Measurements from ENCODE around the gene KCNG4. TPM values are rescaled to one million over a fixed set of nuclear protein-coding genes. Genes with fewer than 3 reads are reported as not detected.

Gene KCNG4
- polyA plus RNA-seq (2013, experiment 1 of 2; ENCODE audit: insufficient read length): not detected
- not detected for polyA plus RNA-seq (2013, experiment 2 of 2; ENCODE audit: insufficient read length)

DNA sequence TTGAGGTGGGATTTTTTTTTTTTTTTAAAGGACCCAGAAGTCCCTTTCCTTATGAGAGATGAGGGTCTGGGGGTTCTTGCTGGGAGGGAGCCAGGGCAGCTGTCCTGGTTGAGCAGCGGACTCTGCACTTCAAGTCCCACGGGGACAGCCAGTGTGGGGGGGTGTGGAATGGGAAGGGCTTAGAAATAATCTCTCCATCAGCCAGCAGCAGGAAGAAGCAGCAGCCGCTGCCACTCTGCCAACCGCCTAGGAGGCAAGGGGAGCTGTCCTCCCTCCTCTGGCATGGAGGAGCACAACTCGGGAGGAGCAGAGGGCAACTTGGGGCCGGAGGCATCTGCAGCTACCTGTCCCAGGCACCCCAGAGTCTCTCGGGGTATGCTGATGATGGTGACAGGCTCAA is at the start of gene KCNG4:
Gene KCNG4 (minus strand): TSS at position 104 of the 400 bp plus-strand sequence. CDS start 2,527 bp downstream, outside the sequence.
- DNase-seq: no peak

- no peak for DNase-seq
These were observed 49.1 kb upstream of the KCNG4 start for GRCh38 chr16:84288902-84289301.

GRCh38 chr16:84286578-84287240 is 46.9 kb upstream of the KCNG4 start:
- peak; percentile 78 for DNase-seq

GRCh38 chr16:84284154-84284722 is 44.4 kb upstream of the KCNG4 start:
- DNase-seq: peak; percentile 36

DNA sequence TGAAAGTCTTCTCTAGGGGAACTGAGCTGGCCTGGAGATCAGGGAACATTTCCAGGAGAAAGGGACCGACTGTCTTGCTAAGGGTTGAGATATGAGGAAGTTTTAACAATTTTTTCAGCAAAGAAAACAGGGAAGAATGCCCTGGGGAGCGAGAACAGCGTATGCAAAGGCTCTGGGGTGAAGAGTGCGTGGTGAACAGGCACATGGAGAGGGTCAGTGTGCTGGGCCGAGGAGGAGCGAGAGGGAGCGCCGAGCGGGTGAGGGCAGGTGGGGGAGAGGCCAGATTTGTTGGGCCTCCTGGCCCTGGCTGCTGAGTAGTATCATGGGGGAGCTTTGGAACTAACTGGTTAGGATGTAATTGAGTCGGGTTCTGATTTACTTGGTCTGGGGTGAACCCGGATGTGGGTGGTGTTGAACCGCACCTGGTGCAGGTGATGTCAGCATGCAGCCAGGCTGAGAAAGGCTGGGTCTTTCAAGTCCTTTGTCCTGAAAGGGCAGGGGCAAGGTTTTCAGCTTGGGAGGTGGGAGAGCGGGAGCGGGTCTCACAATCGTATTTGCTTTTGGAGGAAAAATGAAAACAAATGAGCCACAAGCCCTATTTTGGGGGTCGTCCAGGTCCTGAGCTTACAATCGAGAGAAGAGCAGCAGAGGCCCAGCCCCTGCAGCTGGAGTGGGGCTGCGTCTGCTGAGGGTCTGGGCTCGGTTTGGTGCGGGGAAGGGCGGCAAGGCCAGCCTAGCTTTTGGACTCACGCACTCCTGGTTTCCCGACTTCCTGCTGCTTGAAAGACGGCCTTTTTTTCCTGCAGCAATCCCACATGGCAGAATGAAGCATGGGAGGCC is 43.7 kb upstream of the KCNG4 start:
- DNase-seq: no peak

DNA sequence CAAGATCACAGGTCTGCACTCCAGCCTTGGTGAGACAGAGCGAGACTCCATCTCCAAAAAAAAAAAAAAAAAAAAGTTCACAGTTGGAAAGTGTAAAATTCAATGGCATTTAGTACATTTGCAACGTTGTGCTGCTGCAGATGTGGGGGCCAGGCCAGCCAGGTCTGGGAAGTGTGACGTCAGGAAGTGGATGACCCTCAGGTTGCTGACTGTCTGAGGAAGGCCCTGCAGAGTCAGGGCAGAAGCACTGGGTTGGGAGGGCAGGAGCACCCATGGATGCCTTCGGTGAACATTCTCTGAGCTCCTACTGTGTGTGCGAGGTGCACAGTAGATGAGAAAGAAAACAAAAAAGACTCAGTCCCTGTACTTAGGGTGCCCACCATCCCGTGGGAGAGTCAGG is 42.7 kb upstream of the KCNG4 start:
- DNase-seq: no peak

DNA sequence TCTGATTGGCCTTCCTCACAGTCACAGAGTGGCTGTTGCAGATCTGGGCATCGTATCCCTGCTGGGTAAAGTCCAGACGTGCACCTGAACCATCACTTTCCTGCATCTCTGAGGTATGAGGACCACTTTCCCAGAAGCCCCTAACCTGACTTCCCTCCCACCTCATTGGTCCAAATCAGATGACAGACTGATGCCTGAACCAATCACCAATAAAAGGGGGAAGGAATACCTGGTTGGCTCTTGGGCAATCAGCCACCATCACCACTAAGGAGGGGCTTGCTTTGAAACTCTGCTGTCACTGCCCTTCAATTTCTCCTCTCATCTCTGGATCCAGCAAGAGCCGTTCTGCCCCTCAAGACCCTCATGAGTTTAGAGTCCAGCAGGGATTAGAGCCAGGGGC is 41.3 kb upstream of the KCNG4 start:
- peak; percentile 44 for DNase-seq

DNA sequence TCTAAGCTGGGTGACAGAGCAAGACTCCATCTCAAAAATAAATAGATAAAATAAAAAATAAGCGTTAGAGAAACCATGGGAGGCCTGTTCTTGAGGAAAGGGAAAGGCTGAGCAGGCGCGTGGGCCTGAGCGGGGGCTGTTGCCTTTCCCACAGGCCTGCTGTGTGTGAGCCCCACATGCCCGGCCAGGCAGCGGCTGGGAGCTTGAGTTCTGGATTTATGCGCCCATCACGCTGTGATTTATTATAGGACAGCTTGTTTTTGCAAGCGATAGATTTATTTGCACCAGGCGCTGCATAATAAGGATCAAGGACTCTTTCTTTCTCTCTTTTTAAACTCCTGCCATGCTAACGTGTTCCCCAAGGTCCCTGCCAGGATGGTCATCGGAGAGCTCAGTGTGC is 40.1 kb upstream of the KCNG4 start:
- DNase-seq: no peak

DNA sequence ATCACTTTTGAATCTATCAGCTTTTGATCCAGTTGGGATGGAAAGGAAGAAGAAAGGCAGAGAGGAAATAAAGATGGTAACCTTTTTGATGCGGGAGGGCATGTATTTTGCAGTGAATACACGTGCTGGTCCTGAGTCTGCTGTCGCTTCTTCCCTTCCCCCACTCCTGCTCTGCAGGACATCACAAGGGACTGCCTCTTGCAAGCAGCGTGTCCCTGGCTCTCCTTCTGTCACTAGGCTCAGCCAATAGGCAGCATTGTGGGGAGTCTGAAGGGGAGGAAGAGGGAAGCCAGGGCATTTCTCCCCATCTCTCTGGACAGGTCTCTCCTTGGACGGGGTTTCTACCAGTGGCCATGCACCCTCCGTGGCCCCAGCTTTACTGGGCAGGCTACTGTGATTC is 39.2 kb upstream of the KCNG4 start:
- DNase-seq: no peak

DNA sequence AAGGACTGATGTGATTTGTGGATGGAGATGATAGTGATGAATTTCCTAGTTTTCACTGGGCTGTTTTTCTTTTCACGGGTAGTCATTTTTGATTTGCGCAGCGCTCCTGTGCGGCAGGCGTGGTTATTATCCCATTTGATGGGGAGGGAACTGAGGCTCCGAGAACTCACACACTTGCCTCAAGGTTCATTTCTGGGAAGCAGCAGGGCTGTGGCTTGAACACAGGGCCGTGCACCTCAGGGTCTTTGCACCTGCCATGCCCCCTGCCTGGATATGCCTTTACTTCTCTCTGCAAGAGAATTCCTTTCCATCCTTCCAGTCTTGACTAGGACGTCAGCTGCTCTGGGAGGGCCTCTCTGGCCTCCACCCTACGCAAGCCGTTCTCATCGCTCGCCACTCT is 38.5 kb upstream of the KCNG4 start:
- DNase-seq: no peak

GRCh38 chr16:84277244-84277823 is 37.5 kb upstream of the KCNG4 start:
- peak; percentile 61 for DNase-seq

DNA sequence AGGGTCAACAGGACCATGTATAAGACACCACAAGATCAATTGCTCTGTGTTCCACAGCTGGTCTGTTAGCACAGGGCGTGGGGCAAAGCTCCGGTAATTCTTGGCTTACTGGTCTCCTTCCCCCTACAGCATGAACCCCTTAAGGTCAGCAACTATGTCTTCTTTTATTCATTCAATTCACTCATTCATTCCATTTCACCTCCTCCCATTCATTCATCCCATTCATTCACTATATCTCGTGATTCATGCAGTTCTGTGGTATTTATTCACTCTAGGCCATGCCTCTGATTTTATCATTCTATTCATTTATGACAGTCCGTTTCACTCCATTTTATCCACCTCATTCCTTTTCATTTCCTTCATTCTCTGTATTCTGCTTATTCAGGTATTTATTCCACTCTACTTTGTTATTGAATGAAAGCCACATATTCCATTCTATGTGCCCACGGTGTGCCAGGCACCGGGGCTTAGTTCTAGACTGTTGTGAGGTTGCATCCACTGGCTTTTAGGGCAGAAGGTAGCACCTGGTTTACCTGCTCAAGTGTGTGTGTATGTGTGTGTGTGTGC is 35.9 kb upstream of the KCNG4 start:
- no peak for DNase-seq

- DNase-seq: no peak
These were observed 34.7 kb upstream of the KCNG4 start for GRCh38 chr16:84274515-84274914.

- DNase-seq: no peak
These were observed 33.0 kb upstream of the KCNG4 start for GRCh38 chr16:84272740-84273320.

DNA sequence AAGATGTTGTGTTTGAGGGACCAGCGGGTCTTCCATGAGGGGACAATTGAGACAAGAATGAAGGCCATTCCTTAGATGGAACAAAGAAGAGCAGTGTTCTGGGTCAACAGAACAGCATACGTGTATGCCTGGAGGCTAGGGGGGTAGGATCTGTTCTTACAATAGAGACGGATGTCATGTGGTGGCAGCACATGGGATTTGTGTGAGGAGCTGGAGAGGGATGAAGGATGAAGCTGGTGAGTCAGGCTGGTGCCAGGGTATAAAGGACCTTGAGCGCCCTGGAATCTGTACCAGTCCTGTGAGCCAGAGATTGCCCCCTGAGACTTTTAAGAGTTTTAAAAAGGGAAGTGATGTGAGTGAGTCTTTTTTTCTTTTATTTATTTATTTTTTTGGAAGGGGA is 32.1 kb upstream of the KCNG4 start:
- no peak for DNase-seq

GRCh38 chr16:84271037-84271436 is 31.2 kb upstream of the KCNG4 start:
- DNase-seq: no peak

DNA sequence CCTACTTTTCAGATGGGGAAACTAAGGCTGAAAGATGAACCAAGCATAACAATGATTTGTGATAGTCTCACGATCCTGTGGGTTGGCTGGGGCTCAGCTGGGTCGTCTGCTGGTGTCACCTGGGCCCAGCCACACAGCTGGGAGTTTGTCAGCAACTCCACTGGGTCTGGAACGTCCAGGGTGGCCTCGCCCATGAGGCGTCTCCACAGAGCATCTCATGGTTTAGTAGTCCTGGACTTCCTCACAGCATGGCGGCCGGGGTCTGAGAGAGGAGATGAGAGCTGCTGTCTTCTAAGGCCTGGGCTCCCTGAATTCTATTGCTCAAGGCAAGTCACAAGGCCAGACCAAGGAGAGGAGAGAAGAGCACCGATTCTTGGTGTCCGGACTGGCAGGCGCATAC is 30.7 kb upstream of the KCNG4 start:
- no peak for DNase-seq

- DNase-seq: no peak
These were observed 30.3 kb upstream of the KCNG4 start for GRCh38 chr16:84270071-84270470.

- DNase-seq: no peak
These were observed 28.7 kb upstream of the KCNG4 start for GRCh38 chr16:84268291-84269040.

- no peak for DNase-seq
These were observed 27.6 kb upstream of the KCNG4 start for GRCh38 chr16:84267380-84267779.

DNA sequence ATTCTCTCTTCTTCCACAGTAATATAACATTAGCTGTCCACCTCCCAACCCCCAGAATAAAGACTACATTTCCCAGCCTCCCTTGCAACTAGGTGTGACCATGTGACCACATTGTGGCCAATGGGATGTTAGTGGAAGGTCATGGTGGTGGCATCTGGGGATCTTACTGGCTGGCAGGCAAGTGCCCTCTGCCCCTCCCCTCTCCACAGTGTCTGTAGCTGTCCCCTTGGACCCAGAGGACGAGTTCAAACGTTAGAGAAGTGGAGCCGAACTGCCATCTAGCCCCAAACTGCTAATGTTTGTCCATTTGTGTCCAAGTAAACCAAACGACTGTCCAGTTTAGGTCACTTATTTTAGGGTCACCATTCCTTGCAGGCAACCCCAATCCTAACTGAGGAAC is 26.6 kb upstream of the KCNG4 start:
- DNase-seq: peak; percentile 60

DNA sequence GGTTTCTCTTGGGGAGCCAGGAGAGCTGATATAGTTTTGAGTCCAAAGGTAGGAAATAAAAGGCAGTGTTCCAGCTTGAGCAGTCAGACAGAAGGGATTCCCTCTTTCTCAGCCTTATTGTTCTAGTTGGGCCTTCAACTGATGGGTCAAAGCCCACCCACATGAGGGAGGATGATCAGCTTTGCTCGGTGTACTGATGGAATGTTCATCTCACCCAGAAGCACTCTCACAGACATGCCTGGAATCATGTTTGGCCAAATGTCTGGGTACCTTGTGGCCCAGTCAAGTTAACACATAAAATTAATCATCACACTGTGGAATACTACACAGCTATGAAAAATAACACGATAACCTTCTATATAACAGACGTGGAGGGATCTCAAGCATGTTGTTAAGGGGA is 23.1 kb upstream of the KCNG4 start:
- DNase-seq: no peak

Data from fibroblast of skin of scalp (primary cell).